ENCODE results near the gene NPY2R.

NPY2R gene

GRCh38 chr4:155208258-155209054 lies at the start of gene NPY2R:
Gene NPY2R (plus strand): TSS chr4:155208636. CDS start chr4:155213940, 5,304 bp downstream.
- DNase-seq = no peak

GRCh38 chr4:155161357-155161756 lies 47.1 kb upstream of the NPY2R start:
- DNase-seq = no peak

- DNase-seq = no peak
Measured at GRCh38 chr4:155164718-155165117, 43.7 kb upstream of the NPY2R start.

GRCh38 chr4:155170569-155170968 lies 37.9 kb upstream of the NPY2R start:
- DNase-seq = no peak

- no peak for DNase-seq
Measured at GRCh38 chr4:155173371-155173770, 35.1 kb upstream of the NPY2R start.

- DNase-seq = no peak
Measured at GRCh38 chr4:155174668-155175067, 33.8 kb upstream of the NPY2R start.

- no peak for DNase-seq
Measured at GRCh38 chr4:155179216-155179615, 29.2 kb upstream of the NPY2R start.

- DNase-seq = no peak
Measured at GRCh38 chr4:155186972-155187371, 21.5 kb upstream of the NPY2R start.

- DNase-seq = no peak
Measured at GRCh38 chr4:155187989-155188388, 20.4 kb upstream of the NPY2R start.

- no peak for DNase-seq
Measured at GRCh38 chr4:155190099-155190498, 18.3 kb upstream of the NPY2R start.

- DNase-seq = no peak
Measured at GRCh38 chr4:155197757-155198156, 10.7 kb upstream of the NPY2R start.

GRCh38 chr4:155207534-155208257 lies 740 bp upstream of the NPY2R start:
- DNase-seq = no peak

GRCh38 chr4:155220025-155220424 lies 11.6 kb downstream of the NPY2R start:
- no peak for DNase-seq

GRCh38 chr4:155227131-155227530 lies 18.7 kb downstream of the NPY2R start:
- DNase-seq = no peak

- no peak for DNase-seq
Measured at GRCh38 chr4:155228713-155229112, 20.3 kb downstream of the NPY2R start.

GRCh38 chr4:155232432-155232831 lies 24.0 kb downstream of the NPY2R start:
- no peak for DNase-seq

GRCh38 chr4:155234206-155234605 lies 25.8 kb downstream of the NPY2R start:
- DNase-seq = no peak

- no peak for DNase-seq
Measured at GRCh38 chr4:155237567-155237966, 29.1 kb downstream of the NPY2R start.

GRCh38 chr4:155241225-155241624 lies 32.8 kb downstream of the NPY2R start:
- DNase-seq = no peak

GRCh38 chr4:155241664-155242063 lies 33.2 kb downstream of the NPY2R start:
- no peak for DNase-seq

- DNase-seq = no peak
Measured at GRCh38 chr4:155245105-155245504, 36.7 kb downstream of the NPY2R start.

GRCh38 chr4:155248002-155248896 lies 39.8 kb downstream of the NPY2R start:
- no peak for DNase-seq

- DNase-seq = no peak
Measured at GRCh38 chr4:155249016-155249566, 40.7 kb downstream of the NPY2R start.
